ENCODE results near the gene CDX2.

DNA sequence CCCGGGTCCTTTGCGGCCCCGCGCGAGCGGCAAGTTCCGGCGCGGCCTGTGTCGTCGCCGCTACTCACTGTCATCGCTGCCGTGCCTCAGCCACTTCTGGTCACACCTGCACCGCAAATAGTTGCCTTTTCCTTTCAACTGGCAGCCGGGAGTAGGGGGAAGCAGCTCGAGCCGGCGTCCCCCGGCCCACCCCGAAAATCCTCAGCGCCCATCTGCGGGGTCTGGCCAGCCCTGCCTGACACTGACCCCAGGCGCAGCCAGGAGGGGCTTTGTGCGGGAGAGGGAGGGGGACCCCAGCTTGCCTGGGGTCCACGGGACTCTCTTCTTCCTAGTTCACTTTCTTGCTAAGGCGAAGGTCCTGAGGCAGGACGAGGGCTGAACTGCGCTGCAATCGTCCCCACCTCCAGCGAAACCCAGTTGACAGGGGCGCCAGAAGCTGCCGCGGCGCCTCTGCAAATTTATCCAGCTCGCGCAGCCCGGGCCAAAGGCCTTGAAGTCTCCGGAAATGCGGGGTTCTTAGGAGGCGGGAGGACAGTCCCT is 47.6 kb downstream of the CDX2 start:
- no peak for TF ChIP-seq STAT5A (IDR thresholded peaks at IDR 0.05; ENCODE audit: borderline replicate concordance, low read length)
- TF ChIP-seq, protein P1, sequence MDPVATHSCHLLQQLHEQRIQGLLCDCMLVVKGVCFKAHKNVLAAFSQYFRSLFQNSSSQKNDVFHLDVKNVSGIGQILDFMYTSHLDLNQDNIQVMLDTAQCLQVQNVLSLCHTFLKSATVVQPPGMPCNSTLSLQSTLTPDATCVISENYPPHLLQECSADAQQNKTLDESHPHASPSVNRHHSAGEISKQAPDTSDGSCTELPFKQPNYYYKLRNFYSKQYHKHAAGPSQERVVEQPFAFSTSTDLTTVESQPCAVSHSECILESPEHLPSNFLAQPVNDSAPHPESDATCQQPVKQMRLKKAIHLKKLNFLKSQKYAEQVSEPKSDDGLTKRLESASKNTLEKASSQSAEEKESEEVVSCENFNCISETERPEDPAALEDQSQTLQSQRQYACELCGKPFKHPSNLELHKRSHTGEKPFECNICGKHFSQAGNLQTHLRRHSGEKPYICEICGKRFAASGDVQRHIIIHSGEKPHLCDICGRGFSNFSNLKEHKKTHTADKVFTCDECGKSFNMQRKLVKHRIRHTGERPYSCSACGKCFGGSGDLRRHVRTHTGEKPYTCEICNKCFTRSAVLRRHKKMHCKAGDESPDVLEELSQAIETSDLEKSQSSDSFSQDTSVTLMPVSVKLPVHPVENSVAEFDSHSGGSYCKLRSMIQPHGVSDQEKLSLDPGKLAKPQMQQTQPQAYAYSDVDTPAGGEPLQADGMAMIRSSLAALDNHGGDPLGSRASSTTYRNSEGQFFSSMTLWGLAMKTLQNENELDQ (CRISPR knock-in tag; IDR thresholded peaks at IDR 0.05; ENCODE audit: borderline replicate concordance), result no peak
- TF ChIP-seq, protein P2, sequence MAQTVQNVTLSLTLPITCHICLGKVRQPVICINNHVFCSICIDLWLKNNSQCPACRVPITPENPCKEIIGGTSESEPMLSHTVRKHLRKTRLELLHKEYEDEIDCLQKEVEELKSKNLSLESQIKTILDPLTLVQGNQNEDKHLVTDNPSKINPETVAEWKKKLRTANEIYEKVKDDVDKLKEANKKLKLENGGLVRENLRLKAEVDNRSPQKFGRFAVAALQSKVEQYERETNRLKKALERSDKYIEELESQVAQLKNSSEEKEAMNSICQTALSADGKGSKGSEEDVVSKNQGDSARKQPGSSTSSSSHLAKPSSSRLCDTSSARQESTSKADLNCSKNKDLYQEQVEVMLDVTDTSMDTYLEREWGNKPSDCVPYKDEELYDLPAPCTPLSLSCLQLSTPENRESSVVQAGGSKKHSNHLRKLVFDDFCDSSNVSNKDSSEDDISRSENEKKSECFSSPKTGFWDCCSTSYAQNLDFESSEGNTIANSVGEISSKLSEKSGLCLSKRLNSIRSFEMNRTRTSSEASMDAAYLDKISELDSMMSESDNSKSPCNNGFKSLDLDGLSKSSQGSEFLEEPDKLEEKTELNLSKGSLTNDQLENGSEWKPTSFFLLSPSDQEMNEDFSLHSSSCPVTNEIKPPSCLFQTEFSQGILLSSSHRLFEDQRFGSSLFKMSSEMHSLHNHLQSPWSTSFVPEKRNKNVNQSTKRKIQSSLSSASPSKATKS (CRISPR knock-in tag; IDR thresholded peaks at IDR 0.05), result no peak
- TF ChIP-seq, protein P3, sequence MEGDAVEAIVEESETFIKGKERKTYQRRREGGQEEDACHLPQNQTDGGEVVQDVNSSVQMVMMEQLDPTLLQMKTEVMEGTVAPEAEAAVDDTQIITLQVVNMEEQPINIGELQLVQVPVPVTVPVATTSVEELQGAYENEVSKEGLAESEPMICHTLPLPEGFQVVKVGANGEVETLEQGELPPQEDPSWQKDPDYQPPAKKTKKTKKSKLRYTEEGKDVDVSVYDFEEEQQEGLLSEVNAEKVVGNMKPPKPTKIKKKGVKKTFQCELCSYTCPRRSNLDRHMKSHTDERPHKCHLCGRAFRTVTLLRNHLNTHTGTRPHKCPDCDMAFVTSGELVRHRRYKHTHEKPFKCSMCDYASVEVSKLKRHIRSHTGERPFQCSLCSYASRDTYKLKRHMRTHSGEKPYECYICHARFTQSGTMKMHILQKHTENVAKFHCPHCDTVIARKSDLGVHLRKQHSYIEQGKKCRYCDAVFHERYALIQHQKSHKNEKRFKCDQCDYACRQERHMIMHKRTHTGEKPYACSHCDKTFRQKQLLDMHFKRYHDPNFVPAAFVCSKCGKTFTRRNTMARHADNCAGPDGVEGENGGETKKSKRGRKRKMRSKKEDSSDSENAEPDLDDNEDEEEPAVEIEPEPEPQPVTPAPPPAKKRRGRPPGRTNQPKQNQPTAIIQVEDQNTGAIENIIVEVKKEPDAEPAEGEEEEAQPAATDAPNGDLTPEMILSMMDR (IDR thresholded peaks at IDR 0.05 in 2 of 3, conservative IDR thresholded peaks at IDR 0.05 in 1 of 3; ENCODE audit: insufficient read depth in 2 of 3, low read depth in 1 of 3, low read length in 3 of 3), result no peak

Measured in K562 (cell line).